ENCODE results near the gene SLC49A4.

SLC49A4 gene

DNA sequence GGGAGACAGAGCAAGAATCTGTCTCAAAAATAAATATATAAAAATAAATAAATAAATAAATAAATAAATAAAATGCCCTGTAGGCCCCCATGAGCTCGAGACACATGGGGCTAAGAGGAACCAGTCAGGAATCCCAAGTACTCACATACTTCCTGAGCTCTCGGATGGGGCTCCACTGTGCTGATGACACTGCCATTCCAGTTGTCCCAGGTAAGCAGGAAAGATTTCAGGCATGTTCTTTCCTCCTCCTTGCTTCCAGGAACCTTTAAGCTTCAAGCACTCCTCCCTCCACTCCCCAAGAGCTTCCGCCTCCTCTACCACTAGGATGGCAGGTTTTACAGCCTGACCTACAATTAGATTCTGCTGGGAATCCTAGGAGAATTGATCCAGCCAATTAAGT is 113.4 kb downstream of the SLC49A4 start:
- TF ChIP-seq, protein P1, sequence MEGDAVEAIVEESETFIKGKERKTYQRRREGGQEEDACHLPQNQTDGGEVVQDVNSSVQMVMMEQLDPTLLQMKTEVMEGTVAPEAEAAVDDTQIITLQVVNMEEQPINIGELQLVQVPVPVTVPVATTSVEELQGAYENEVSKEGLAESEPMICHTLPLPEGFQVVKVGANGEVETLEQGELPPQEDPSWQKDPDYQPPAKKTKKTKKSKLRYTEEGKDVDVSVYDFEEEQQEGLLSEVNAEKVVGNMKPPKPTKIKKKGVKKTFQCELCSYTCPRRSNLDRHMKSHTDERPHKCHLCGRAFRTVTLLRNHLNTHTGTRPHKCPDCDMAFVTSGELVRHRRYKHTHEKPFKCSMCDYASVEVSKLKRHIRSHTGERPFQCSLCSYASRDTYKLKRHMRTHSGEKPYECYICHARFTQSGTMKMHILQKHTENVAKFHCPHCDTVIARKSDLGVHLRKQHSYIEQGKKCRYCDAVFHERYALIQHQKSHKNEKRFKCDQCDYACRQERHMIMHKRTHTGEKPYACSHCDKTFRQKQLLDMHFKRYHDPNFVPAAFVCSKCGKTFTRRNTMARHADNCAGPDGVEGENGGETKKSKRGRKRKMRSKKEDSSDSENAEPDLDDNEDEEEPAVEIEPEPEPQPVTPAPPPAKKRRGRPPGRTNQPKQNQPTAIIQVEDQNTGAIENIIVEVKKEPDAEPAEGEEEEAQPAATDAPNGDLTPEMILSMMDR (IDR thresholded peaks at IDR 0.05; ENCODE audit: unreplicated experiment in 3 of 3) = no peak
- H3K36me3 Mint-ChIP-seq (ENCODE audit: low read depth) = peaks cover 12% of the 10 kb centered on the region
- no peaks in the 10 kb centered on the region for H3K4me1 Mint-ChIP-seq
- H3K4me3 Mint-ChIP-seq = no peak overlapping the region
- H3K27ac Mint-ChIP-seq = no peak overlapping the region
- H3K27me3 Mint-ChIP-seq (ENCODE audit: low read depth) = no peaks in the 10 kb centered on the region
- H3K9me3 Mint-ChIP-seq = peaks cover 15% of the 10 kb centered on the region

DNA sequence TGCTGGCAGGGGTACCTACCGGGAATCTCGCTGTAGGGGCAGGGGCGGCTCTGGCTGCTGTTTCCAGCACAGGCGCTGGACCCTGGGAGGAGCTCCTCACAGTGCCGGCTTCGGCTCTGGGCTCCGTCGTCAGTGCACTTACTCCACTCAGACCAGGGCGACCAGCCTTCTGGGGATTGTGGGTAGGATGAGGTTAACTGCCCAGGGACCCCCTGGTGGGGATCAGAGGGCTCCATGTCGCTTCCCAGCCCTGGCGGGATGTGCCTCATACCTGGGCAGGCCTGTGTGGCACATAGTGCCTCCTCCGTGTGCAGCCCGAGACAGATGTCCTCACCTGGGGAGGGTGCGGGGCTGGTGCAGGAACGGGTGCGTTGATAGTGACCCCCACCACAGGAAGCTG is 117.0 kb downstream of the SLC49A4 start:
- Mint-ChIP-seq H3K9me3 (peaks cover 3% of the 10 kb centered on the region), H3K4me1 (no peaks in the 10 kb centered on the region), H3K36me3 (ENCODE audit: low read depth) (peaks cover 12% of the 10 kb centered on the region), H3K27ac (no peak overlapping the region), H3K4me3 (no peak overlapping the region), H3K27me3 (ENCODE audit: low read depth) (peaks cover 4% of the 10 kb centered on the region)
- TF ChIP-seq, protein P1 (IDR thresholded peaks at IDR 0.05; ENCODE audit: unreplicated experiment in 3 of 3) = no peak

DNA sequence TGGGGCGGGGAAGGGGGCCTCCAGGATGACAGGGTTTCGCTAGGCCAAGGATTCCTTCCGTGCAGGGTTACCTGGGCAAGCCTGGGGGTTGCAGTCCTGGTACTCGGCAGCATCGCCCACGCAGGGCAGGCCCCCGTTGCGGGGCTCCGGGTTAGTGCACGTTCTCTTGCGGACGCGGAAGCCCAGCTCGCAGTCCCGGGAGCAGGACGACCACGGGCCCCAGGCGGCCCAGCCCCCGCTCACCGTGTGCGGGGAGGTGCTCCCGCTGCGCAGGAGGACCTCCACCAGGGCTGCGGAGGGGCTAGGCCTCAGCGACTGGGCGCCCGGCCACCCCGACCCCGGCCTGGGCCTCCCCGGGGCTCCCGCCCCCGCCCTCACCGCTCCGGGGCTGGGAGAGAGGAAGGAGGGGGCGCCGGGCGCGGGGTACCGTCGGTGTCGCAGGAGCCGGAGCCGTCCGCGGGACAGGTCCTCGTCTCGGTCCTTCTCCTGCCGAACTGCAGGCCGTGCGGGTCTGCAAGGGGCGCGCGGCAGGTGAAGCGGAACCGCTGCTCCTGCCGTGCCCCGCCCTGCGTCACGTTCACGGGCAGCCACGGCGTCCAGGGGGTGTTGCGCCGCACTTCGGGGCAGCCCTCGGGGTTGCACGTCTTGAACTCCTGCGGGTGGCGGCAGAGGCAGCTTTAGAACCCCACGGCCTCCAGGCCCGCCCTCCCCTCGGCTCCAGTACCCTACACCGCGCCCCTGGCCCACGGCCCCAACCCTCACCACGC is 118.1 kb downstream of the SLC49A4 start:
- no peak overlapping the region for H3K27ac Mint-ChIP-seq
- H3K27me3 Mint-ChIP-seq (ENCODE audit: low read depth) = peaks cover 7% of the 10 kb centered on the region
- peaks cover 12% of the 10 kb centered on the region for H3K36me3 Mint-ChIP-seq (ENCODE audit: low read depth)
- H3K4me3 Mint-ChIP-seq = no peak overlapping the region
- H3K9me3 Mint-ChIP-seq = no peaks in the 10 kb centered on the region
- no peaks in the 10 kb centered on the region for H3K4me1 Mint-ChIP-seq
- TF ChIP-seq, protein P1 (IDR thresholded peaks at IDR 0.05; ENCODE audit: unreplicated experiment in 3 of 3) = no peak

DNA sequence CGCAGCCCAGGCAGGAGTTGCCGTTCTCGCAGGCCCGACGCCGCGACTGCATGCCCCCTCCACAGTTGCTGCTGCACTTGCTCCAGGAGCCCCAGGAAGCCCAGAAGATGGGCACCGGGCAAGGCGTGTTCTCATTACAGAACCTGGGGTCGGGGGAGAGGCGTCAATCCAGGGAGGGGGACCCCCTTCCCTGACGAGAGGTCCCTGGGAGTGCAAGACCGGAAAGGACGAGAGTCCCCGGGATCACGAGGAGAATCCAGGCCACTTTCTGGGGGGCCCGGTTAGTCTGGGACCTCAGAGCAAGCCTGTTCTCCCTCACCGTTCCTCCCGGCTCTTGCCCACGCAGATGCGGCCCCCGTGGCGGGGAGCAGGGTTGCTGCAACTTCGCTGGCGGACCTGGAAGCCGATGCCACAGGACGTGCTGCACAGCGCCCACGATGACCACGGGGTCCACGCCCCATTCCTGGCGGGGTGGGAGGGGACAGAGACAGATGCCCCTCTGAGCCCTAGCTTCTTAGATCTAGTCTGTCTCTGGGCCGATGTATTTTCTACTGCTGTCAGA is 118.8 kb downstream of the SLC49A4 start:
- no peak overlapping the region for H3K4me3 Mint-ChIP-seq
- no peaks in the 10 kb centered on the region for H3K4me1 Mint-ChIP-seq
- H3K36me3 Mint-ChIP-seq (ENCODE audit: low read depth) = peaks cover 8% of the 10 kb centered on the region
- H3K9me3 Mint-ChIP-seq = no peaks in the 10 kb centered on the region
- H3K27me3 Mint-ChIP-seq (ENCODE audit: low read depth) = peaks cover 10% of the 10 kb centered on the region
- H3K27ac Mint-ChIP-seq = no peak overlapping the region
- TF ChIP-seq, protein P1 (IDR thresholded peaks at IDR 0.05; ENCODE audit: unreplicated experiment in 3 of 3) = no peak

DNA sequence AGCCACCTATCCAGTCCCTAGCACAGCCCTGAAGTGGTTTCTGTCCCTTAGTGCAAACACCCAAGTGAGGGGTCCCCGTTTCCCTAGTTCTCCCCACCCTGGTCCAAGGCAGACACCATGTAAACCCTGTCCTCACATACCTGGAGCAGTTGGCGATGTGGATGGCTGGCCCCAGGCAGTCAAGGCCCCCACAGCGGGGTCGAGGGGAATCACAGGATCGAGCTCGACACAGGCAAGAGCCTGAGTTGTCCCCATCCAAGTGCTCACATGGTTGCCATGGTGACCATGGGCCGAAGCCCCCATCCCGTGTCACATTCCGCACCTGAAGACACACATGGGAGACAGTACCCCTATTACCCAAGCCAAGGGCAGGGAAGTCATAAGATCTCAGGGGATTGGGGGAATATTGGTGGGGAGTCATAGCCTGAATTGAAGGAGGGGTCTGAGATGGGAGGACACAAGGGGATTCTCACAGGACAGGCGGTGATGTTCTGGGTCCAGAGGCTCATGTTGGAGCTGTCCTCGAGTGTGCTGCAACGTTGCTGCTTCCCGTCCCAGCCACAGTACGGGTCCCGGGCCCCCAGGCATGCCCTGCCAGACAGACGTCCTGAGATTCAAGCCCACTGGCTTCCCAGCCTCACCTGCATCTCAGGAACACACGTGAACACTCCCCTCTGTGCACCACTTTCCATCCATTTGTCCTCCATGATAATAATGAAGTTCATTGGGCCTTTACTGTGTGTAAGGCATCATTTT is 120.6 kb downstream of the SLC49A4 start:
- H3K36me3 Mint-ChIP-seq (ENCODE audit: low read depth) = peaks cover 4% of the 10 kb centered on the region
- TF ChIP-seq, protein P1 (IDR thresholded peaks at IDR 0.05; ENCODE audit: unreplicated experiment in 3 of 3) = no peak
- no peaks in the 10 kb centered on the region for H3K9me3 Mint-ChIP-seq

More for the DNA sequence above, 120.6 kb downstream of the SLC49A4 start:
- no peak overlapping the region for H3K4me3 Mint-ChIP-seq
- H3K27me3 Mint-ChIP-seq (ENCODE audit: low read depth) = peaks cover 24% of the 10 kb centered on the region
- H3K27ac Mint-ChIP-seq = no peak overlapping the region
- H3K4me1 Mint-ChIP-seq = no peaks in the 10 kb centered on the region
